Measurements from ENCODE around the gene CAMK2A.
"Not testable (repeated sequence)": the region's sequence is repeated elsewhere in the genome, so short reads cannot be mapped to it uniquely, and the experiment has no call there.

CAMK2A gene

DNA sequence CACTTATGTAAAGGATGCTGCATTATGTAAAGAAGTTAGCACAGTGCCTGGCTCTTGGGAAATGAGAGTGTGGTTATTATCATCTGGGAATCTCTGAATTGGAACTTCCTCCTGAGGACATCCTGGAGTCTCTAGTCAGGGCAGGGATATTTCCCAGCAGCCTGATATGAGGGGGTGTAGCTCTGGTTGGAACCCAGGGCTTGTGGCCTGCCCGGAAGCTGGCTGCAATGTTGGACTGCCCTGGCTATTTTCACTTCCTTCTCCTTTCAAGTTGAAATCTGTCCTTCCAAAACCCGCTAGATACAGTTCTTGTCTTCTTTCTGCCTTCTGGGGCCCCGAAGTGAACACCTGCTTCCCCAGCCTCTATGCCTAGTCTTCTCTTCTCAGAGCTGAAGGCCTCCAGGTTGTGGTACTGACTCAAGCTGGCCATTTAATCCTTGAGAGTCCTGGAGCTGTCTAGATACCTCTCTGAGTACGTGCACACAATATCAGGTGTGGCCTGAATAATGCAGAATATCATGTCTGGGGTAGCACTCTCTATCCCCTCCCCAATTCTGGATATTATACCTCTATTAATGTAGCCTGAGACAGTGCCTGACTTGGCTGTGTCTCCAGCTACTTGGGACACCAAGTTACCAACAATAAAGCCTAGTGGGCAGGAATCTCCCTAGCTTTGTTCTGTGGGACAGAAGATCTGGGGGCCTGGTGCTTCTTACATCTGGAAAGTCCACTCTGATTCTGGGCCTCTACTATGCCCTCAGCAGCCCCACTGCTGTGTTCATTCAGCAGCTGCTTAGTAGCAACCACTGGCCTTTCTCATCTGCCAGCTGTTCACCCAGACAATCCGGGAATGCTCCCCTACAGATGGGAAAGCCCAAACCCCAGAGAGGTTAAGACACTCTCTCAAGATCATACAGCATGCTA lies 54.7 kb downstream of the CAMK2A start:
- no peak for DNase-seq

DNA sequence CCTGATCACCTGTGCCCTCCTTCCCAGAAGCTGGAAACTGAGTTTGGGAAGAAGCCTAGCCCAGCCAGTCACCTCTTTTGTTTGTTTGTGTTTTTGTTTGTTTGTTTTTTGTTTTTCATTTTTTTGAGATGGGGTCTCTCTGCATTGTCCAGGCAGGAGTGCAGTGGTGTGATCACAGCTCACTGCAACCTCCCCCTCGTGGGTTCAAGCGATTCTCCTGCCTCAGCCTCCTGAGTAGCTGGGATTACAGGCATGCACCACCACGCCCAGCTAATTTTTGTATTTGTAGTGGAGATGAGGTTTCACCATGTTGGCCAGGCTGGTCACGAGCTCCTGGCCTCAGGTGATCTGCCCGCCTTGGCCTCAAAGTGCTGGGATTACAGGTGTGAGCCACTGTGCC lies 55.9 kb downstream of the CAMK2A start:
- DNase-seq = not testable (repeated sequence)

DNA sequence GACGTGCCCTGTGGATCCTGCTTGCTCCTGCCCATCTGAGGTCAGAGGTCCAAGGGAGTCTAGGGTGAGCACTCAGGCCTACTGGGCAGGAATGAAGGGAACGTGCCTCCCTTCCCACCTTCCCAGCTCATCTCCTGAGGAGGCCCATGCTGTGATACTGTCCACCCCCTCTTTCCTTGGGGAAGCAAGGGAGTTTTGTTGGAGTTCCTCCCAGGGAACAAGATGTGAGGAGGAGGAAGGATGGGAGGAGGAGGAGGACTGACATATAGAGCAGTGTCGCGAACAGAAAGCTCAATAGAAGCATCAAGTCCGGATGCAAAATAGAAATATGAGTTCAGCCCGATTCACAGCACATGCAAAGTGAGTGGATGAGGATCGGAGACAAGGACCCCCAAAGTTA lies 58.7 kb downstream of the CAMK2A start:
- no peak for DNase-seq

DNA sequence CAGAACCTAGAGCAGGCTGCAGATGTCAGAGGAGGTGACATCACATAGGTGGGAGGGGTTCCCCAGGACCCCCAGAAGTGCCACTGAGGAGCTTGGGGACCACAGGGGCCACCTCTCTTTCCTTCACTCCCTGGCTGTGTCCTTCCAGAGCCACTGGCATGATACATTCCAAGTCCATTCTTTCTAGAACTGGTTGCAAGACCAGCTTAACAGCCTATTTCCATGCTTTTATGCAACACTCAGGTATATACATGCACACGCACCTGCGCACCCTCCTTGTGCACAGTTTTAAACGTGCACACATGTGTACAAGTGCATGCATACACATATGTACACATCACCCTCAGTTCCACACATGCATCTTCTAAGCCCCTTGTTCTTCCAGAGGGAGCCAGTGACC lies 60.0 kb downstream of the CAMK2A start:
- DNase-seq = no peak

DNA sequence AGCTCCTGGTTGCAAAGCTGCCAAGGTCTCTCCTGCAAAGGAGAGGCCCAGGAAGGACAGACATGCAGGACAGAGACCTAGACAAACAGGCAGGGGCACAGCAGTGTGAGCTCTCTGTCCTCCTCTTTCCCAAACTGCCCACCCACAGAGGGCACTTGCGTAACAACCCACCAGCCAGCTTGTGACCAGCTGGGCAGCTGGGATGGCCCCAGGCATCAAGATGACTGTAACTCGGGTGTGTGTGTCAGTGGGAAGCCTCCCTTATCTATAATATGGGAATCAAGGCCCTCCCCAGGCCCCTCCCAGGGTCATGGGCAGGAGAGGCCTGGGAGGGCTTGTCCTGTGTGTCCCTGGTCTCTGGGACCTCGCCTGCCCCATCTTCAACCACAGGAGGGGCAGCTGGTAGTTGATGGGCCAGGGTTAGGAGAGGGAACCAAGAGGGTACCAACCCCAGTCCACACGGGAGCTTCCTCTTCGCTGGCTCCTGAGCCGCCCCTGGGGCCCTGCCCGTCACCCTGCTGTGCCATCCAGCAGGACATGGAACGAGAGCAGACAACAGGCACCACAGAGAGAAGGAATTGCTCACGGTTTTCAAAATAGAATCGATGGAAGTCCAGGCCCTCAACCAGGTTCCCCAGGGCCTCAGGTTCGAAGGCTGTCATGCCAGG lies 61.8 kb downstream of the CAMK2A start:
- DNase-seq = no peak

DNA sequence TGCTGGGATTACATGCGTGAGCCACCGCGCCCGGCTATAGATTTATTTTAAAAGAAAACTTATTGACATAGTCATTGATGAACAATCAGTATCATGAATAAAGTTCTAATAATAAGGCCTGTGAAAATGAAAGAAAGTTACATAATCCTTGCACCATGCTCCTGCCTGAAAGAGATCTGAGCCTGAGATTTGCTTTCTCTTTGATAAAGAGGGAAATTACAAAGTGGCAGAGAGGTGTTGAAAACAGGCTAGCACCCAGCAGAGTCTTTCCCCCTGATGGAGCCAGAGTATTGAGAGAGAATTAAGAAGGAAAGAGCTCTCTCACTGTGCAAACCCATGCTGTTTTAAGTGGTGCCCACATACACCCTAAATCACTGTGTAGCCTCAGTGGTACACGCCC lies 62.5 kb downstream of the CAMK2A start:
- DNase-seq = no peak

DNA sequence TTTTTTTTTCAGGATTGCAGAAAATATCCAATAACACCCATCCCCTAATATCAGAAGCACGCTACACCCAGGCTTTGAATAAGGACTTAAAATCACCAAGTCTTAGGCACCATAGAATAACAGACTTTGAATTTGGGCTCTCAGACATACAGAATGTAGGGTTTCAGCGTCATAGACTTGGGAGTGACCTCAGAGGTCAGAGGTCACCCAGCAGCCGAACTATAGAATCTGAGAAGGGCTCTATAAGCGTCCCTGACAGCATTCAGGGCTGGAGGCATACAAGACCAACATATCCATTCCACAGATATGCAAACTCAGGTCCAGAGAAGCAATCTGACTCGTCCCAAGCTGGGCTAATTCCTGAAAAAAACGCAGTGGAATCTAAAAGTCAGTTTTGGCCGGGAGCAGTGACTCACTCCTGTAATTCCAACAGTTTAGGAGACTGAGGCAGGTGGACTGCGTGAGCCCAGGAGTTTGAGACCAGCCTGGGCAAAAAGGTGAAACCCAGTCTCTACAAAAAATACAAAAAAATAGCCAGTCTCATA lies 65.0 kb downstream of the CAMK2A start:
- no peak for DNase-seq

DNA sequence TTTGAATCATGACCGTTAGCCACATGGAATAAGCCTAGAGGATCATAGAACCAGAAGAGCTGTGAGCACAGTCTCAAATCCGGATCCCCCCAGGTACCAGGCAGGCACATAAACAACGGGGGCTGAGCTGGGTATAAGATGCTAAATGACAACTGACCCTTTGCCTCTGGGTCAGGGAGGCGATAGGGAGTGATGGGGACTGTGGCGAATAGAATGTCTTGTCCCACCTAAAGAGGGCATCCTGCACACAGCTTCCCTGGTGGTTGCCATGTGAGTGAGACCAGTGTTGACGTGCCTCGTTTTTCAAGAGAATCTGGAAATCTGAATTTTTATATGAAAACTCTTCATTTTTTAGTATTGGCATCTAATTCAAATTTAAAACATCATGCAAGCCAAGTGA lies 66.1 kb downstream of the CAMK2A start:
- DNase-seq = no peak

DNA sequence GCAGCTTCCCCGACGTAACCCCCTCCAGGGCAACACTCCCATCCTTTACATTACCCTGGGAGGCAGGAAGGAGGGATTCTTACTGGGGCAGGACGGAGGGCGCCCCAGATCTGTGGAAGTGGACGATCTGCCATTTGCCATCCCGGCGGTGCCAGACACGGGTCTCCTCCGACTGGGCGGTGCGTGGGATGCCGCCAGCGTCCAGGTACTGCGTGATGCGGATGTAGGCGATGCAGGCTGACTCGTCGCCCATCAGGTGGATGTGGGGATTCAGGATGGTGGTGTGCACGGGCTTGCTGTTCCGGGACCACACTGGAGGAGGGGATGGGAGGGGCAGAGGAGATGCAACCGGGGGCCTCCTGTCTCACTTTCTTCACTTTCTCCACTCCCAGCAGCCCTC lies 66.7 kb downstream of the CAMK2A start:
- no peak for DNase-seq

DNA sequence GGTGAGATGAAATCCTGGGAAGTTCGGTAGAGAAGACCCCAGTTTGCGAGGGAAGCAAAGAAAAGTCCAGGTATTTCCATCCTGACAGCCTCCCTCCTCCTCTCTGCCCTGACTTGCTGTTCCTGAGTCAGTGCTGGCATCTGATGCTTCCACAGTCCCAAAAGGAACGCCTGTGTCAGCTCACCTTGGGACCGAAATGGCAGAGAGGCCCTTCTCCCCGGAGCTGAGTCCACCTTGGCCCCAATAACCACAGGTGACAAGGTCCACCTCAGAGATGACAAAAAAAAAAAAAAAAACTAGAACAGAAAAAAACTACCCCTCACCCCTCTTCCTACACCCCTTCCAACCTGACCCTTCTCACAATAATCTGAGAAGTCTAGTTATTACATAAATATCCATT lies 68.1 kb downstream of the CAMK2A start:
- no peak for DNase-seq

DNA sequence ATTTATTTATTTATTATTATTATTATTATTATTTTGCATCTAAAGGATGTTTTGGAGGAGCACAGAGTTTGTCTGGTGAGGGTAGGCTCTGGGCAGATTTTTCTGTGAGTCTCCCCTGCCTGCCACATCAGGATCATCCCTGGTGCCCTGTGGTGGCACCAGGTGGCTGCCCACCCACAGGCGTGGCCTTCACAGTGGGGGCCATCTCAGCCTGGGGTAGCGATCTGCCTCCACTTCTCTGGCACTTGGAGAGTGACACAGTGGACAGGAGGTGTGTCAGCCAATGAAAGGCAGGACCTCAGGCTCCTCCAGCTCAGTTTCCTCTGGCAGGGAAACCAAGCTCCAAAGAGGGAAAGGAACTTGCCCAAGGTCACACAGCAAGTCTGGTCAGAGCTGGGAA lies 69.7 kb downstream of the CAMK2A start:
- no peak for DNase-seq

DNA sequence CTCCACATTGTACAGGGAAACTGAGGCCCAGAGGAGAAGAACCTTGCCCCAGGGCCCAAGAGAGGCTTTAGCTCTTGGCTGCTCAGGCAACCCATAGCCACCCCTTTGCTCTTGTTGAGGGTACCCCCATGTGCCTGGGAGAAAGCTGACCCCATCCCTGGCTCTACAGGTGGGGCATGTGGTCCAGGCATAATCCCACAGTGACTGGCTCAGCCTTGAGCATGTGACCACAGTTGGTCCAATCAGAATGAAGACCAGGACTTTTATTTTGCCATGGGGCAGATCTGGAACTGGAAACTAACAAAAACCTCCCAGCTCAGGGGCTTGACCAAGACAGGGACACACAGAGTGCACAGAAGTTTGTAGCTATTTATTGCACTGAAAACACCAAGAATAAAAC lies 70.4 kb downstream of the CAMK2A start:
- DNase-seq = no peak

DNA sequence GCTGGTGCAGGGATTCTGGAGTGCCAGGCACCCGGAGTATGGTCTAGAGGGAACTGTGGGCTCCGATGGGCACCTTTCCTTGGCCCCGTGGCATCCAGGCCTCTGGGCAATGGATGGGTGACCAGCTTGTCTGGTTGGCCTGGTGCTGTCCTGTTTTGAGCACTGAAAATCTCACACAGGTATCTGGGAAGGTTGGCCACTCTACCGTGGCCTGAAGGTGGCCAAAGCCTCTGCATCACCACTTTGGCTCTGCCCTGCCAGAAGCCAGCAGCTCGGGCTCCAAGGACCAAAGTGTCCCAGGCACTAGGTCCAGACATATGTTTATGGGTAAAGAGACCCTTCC lies 70.9 kb downstream of the CAMK2A start:
- no peak for DNase-seq

DNA sequence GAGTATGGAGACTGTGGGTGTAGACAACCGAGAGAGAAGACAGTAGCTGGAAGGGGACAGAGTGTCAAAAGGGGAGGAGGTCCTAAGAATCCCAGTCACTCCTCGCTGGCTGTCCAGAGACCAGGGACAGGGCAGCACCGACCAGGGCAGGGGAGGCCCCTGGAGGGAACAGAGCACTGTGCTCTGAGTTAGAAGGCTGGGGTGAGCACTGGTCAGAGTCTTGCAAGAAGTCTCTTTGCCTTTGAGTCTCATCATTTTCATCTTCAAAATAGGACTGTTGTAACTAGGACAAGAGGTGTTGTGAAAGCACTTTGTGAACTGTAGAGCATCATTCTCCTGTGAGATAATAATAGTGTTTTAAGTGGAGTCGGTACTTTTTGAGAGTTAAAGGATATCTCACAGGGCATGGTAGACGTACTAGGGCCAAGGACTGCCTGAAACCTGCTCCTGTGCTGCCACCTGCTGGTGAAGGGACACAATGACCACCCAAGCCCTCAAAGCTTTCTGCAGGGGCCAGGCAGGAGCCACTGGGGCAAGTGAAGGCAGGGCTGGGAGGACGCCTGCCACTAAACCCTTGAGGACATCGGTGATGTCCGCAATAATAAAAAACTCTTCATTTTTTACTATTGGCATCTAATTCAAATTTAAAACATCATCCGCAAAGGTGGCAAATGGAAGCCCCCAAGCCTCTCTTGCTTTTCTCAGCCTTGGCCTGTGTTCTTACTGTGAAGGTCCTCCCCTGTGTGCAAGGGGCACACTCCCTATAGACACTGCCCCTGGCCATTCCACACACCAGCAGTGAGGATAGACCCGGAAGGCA lies 71.5 kb downstream of the CAMK2A start:
- DNase-seq = peak; percentile 71

DNA sequence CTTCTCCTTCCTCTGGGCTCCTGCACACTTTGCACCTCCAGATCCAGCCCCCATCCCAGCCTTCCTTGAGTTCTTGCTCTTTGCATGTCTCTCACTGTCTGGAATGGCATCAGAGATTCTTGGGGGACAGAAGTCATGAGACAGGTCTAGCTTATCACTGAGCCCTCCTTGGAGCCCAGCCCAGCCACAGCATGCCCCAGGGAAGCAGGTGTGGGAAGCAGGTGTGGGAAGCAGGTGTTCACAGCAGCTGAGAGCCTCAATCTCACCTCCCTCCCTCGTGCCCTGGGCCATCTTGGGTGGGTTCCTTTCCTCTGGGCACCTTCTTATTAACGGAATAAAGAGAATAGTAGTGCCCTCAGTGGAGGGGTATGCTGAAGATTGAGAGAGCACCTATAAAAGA lies 72.5 kb downstream of the CAMK2A start:
- DNase-seq = no peak

DNA sequence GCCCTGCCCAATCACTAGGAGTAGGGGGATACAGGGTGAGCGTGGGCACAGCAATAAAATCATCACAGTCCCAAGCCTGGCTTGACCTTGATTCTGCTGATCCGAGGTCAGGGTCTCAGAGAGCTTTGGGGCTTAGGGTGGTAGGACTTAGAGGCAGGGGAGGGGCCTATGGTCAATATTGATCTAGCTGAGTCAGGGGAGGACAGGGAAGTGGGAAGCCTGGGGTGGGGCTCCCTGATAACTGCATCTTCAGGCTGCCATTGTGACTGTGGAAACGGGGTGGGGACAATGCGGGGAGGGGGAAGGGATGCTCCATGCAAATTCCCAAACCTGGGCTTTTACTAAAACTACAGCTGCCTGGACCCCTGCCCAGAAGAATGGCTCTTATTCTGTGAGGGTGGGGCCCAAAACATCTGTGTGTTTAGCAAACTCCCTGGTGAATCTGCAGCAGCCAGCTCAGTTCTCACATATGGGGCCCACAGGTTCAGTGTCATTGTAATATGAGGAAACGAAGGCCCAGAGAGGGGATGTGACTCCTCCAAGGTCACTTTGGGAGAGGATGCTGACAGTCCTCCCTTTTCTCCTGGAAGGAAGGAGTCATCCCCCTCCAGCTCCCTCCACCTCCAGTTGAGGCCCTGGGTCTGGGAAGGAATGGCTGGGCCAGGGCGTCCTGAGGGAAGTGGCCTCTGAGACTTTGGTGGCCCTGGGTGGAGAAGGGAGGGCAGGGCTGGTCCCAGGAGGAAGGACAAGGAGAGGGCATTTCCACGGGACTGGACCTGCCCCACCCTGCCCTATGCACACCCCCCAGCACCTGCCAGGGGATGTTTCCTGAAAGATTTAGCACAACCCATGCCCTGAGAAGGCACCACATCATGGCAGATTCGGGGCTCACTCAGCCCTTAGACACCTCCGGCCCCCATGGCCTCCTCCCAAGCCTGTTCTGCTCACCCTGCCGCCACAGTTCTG lies 73.3 kb downstream of the CAMK2A start:
- no peak for DNase-seq

DNA sequence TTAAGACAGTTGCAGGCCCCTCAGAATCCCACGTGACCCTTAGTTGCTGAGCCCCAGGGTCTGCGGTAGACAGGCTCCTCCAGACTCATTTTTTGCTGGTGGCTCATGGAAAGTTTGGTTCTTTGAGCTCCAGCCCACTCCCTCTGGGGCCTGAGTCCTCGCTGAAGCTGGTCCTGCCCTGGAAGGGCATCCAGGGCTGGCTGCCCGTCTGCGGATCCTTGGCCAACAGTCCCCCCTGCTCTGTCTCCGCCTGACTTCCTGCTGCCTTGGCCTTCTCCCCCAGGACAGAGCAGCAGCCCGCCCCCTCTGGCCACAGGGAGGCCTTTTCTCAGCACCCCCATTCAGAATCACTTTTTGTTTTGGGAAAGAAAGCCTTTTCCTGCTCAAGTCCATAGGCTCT lies 75.3 kb downstream of the CAMK2A start:
- no peak for DNase-seq

DNA sequence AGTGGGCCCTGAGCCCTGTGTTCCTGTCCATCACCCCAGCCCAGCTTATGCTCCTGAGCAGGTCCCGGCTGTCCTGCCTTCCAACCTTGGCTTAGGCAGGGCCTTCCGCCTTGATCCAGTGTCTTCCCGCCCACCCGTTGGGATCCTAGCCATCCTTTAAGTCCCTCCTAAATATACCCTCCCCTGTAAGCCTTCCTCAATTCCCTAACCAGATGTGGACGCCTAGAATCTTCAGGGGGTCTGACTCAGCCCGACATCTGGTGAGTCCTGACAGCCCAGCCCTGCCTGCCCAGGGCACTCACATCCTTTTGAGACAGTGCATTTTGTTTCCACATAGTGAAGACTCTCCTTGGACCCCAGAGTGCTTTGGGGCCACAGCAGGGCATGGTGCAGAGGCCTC lies 76.0 kb downstream of the CAMK2A start:
- DNase-seq = no peak

DNA sequence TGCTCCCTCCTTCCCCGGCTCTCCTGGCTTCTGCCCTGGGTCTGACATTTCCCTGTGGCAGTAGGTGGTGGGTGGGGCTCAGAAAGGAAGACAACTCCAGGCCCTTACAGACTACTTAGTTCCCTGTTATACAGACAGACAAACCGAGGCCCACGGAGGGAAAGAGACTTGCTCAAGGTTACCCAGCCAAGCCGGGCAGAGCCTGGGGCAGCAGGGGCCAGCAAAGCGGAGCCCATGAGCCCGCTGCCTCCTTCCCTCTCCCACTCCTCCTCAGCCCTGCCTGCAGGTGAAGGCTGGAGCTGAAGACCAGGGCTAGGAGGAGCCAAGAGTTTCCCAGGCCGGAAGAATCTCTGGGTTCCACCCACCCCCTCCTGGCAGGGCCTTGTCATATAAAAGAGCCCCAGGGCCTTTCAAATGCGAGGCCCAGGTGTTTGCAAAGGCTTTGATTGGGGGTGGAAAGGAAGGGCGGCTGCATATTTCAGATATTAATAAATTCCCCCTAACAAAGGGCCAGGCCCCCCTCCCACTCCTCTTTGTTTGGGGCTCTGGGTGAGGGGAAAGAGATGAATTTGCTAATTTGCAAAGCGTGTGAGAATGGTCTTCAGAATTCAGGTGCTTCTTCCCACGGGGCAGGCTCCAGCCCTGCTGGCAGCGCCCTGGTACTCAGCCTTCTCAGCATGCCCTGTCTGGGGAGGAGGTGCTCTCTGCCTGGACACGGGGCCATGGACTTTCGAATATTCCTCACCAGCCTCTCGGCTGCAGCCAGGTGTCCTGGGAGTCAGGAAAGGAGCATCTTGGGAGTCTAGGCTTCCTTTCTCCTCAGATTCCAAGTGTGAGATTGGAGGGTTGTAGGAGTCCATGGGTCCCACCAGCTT lies 78.2 kb downstream of the CAMK2A start:
- no peak for DNase-seq

DNA sequence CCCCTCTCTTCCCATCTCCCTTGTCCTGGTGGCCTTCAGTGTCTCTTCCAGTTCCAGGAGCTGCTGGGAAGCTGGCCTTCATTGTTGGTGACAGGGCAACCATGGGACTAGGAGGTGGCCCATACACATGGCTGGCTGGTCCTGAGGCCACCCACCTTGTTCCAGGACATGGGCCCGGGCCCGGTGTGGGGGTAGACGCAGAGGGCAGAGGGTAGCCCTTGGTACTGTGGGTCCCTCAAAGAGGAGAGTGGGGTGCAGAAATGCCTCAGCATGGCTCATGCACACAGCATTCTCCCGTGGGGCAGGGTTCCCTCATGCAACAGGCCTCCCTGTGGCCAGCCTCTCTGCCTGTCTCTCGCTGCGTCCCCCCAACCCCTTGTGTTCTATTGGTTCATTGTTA lies 78.9 kb downstream of the CAMK2A start:
- DNase-seq = no peak

DNA sequence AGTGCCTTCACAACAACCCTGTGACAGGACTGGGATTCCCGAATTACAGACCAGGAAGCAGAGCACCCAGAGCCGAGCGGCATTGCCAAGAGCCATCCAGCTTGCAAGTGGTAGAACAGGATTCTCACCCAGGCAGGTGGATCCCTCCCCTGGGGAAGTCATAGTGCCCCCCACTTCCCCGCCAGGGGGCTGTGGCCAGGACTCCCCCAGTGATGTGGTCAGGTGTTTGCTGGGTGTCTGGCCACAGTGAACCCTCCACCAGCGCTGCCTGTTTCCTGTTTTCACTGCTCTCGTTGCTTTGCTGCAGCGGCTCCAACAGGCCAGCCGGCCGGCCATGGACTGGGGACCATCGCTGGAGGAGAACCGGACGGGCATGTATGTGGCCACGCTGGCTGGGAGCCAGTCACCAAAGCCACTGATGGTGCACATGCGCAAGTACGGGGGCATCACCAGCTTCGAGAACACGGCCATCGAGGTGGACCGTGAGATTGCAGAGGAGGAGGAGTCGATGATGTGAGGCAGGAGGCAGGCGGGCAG lies 80.4 kb downstream of the CAMK2A start:
- DNase-seq = no peak
